Measurements from ENCODE around the gene DOCK4. TPM values are rescaled to one million over a fixed set of nuclear protein-coding genes. Genes with fewer than 3 reads are reported as not detected.
A peak's percentile ranks its signal among the peaks of the same experiment; 100 is the strongest.

Gene DOCK4
- total RNA-seq, 1 experiment from 2014 or later = 3.4 TPM

DNA sequence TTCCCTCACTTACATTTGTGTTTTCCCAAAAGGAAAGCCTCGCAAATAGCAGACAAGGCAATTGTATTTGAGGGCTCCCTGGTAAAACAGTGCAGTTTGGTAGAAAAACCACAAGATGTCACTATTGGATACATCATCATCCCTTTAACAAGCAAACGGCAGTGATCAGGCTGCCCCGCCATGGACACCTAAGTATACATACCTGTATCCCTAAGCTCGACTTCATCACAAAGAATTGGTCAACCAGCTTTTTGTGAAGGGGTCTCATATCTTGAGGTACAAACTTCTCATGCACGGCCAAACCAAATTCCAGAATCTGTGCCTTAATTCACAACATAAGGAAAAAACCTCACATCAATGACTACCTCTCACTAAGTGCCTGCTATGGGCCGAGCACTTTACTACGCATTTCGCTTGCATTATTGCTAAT is 464.4 kb downstream of the DOCK4 start:
- no peaks in the 10 kb centered on the region for H3K27me3 Mint-ChIP-seq (ENCODE audit: unreplicated experiment)
- peak; percentile 51 for DNase-seq
- CTCF ChIA-PET = interaction anchor here (0.9 to 1.8 kb wide), 3 partner anchors 112 to 755 kb away, joined by 3 to 9 read pairs (median 4); no protein-coding TSS in a partner anchor
- H3K9me3 Mint-ChIP-seq (ENCODE audit: low read depth, unreplicated experiment) = no peaks in the 10 kb centered on the region
- BruUV-seq (replicated peaks) = no TSS peak
- intact Hi-C loops (cut with micrococcal nuclease; ENCODE audit: unreplicated experiment) = loop anchor here (1.0 to 5.0 kb wide), 3 partner anchors 673 to 753 kb away; partner anchors contain the start of gene LSMEM1
- H3K4me1 Mint-ChIP-seq (ENCODE audit: low read depth, unreplicated experiment) = peaks cover under 1% of the 10 kb centered on the region
- H3K27ac Mint-ChIP-seq (ENCODE audit: unreplicated experiment) = no peak overlapping the region
- TF ChIP-seq, protein P1, sequence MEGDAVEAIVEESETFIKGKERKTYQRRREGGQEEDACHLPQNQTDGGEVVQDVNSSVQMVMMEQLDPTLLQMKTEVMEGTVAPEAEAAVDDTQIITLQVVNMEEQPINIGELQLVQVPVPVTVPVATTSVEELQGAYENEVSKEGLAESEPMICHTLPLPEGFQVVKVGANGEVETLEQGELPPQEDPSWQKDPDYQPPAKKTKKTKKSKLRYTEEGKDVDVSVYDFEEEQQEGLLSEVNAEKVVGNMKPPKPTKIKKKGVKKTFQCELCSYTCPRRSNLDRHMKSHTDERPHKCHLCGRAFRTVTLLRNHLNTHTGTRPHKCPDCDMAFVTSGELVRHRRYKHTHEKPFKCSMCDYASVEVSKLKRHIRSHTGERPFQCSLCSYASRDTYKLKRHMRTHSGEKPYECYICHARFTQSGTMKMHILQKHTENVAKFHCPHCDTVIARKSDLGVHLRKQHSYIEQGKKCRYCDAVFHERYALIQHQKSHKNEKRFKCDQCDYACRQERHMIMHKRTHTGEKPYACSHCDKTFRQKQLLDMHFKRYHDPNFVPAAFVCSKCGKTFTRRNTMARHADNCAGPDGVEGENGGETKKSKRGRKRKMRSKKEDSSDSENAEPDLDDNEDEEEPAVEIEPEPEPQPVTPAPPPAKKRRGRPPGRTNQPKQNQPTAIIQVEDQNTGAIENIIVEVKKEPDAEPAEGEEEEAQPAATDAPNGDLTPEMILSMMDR (IDR thresholded peaks at IDR 0.05; ENCODE audit: unreplicated experiment) = peak; percentile 45
- no peaks in the 10 kb centered on the region for H3K36me3 Mint-ChIP-seq (ENCODE audit: insufficient read depth, unreplicated experiment)
- H3K4me3 Mint-ChIP-seq (ENCODE audit: low read depth, unreplicated experiment) = no peak overlapping the region

DNA sequence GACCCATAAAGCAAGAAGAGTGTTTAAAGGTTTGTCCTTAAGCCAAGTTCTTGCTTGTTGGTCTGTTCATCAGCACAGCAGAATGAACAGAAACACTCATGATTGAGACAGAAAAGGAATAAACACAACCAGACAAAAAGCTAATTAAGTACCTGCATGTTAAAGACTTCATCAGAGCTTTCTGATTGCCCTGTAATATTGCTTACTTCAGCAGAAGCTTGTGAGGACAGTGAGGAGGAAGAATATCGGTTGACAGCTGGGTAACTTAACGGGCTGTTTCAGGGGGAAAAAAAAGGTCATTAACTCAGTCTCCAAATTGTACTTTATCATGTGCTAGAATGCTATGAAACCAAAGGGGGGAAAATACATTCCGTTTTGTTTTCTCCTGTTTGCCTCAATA is 465.3 kb downstream of the DOCK4 start:
- Mint-ChIP-seq H3K4me3 (ENCODE audit: low read depth, unreplicated experiment) (no peak overlapping the region), H3K27me3 (ENCODE audit: unreplicated experiment) (no peaks in the 10 kb centered on the region), H3K9me3 (ENCODE audit: low read depth, unreplicated experiment) (no peaks in the 10 kb centered on the region), H3K36me3 (ENCODE audit: insufficient read depth, unreplicated experiment) (no peaks in the 10 kb centered on the region), H3K27ac (ENCODE audit: unreplicated experiment) (no peak overlapping the region), H3K4me1 (ENCODE audit: low read depth, unreplicated experiment) (peaks cover 10% of the 10 kb centered on the region)
- CTCF ChIA-PET = interaction anchor here (1.2 to 1.8 kb wide), 3 partner anchors 26 to 756 kb away, joined by 3 to 9 read pairs (median 3); no protein-coding TSS in a partner anchor
- TF ChIP-seq, protein P1 (IDR thresholded peaks at IDR 0.05; ENCODE audit: unreplicated experiment) = no peak
- no peak for DNase-seq
- intact Hi-C loops (cut with micrococcal nuclease; ENCODE audit: unreplicated experiment) = loop anchor here (2.0 to 5.0 kb wide), 2 partner anchors 674 to 741 kb away; partner anchors contain the start of gene LSMEM1
- BruUV-seq (replicated peaks) = no TSS peak

DNA sequence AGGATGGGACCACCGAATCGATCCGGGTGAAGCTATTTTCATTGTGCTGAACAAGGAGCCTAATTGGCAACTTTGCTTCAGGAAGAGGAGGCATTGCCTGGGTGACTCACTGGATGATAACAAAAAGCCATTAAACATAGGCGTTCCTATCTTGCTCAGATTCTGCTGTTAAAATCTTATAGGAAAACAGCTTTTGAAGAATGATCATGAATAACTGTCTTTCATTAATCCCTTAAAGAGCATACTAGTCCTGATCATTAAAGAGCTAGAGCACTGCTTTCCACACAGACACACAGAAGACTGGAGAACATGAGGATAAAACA is 469.7 kb downstream of the DOCK4 start:
- no peak overlapping the region for H3K27ac Mint-ChIP-seq (ENCODE audit: unreplicated experiment)
- no peak overlapping the region for H3K4me3 Mint-ChIP-seq (ENCODE audit: low read depth, unreplicated experiment)
- TF ChIP-seq, protein P1 (IDR thresholded peaks at IDR 0.05; ENCODE audit: unreplicated experiment) = no peak
- peaks cover 11% of the 10 kb centered on the region for H3K4me1 Mint-ChIP-seq (ENCODE audit: low read depth, unreplicated experiment)
- no peaks in the 10 kb centered on the region for H3K27me3 Mint-ChIP-seq (ENCODE audit: unreplicated experiment)
- H3K9me3 Mint-ChIP-seq (ENCODE audit: low read depth, unreplicated experiment) = no peaks in the 10 kb centered on the region
- BruUV-seq (replicated peaks) = no TSS peak
- CTCF ChIA-PET = interaction anchor here (0.6 kb wide), 1 partner anchor 1888 kb away, joined by 4 read pairs; no protein-coding TSS in a partner anchor
- DNase-seq = no peak
- H3K36me3 Mint-ChIP-seq (ENCODE audit: insufficient read depth, unreplicated experiment) = no peaks in the 10 kb centered on the region
- intact Hi-C loops (cut with micrococcal nuclease; ENCODE audit: unreplicated experiment) = loop anchor here (10.0 kb wide), 1 partner anchor 1142 kb away; no protein-coding TSS in a partner anchor

GRCh38 chr7:111735661-111736551 is 470.3 kb downstream of the DOCK4 start:
- intact Hi-C loops (cut with micrococcal nuclease; ENCODE audit: unreplicated experiment) = loop anchor here (1.0 to 10.0 kb wide), 5 partner anchors 404 to 1892 kb away; partner anchors contain the start of gene LRRN3
- Mint-ChIP-seq H3K36me3 (ENCODE audit: insufficient read depth, unreplicated experiment) (no peaks in the 10 kb centered on the region), H3K9me3 (ENCODE audit: low read depth, unreplicated experiment) (no peaks in the 10 kb centered on the region), H3K4me1 (ENCODE audit: low read depth, unreplicated experiment) (peaks cover 11% of the 10 kb centered on the region), H3K27me3 (ENCODE audit: unreplicated experiment) (no peaks in the 10 kb centered on the region), H3K27ac (ENCODE audit: unreplicated experiment) (no peak overlapping the region), H3K4me3 (ENCODE audit: low read depth, unreplicated experiment) (no peak overlapping the region)
- BruUV-seq (replicated peaks) = no TSS peak
- CTCF ChIA-PET = no interaction called here
- TF ChIP-seq, protein P1 (IDR thresholded peaks at IDR 0.05; ENCODE audit: unreplicated experiment) = peak; percentile 68
- peak; percentile 72 for DNase-seq

Data from Calu3 (cell line).